Fibroblast of the aortic adventitia (primary cell): ENCODE results near the gene EIF3I. TPM values are rescaled to one million over a fixed set of nuclear protein-coding genes. Genes with fewer than 3 reads are reported as not detected.

Experiments used
- DNase-seq: peaks from one replicate; pipeline ENCODE4 v3.0.0-alpha.2; 2010; ENCODE audit warnings: low read depth
- H3K4me3 ChIP-seq: 2 replicates; pipeline ENCODE4 v1.5.1; 2011; ENCODE audit warnings: low read depth, mild to moderate bottlenecking, control low read depth, low read length, moderate library complexity
- total RNA-seq: library from RNA; depleted of rRNA; stranded (reverse); fragments of >200 nt; gene quantifications from 2 replicates; pipeline ENCODE4 v1.2.3, GENCODE V29; 2012; ENCODE audit warnings: low replicate concordance
- TF ChIP-seq, protein P1 (sequence below): IDR thresholded peaks from 2 replicates; pipeline ENCODE4 v1.5.1; 2011; ENCODE audit warnings: mild to moderate bottlenecking, low read length, control low read depth, inconsistent platforms; ENCODE audit not compliant: insufficient read depth

The EIF3I gene
- total RNA-seq, 1 donor: 284 TPM

DNA sequence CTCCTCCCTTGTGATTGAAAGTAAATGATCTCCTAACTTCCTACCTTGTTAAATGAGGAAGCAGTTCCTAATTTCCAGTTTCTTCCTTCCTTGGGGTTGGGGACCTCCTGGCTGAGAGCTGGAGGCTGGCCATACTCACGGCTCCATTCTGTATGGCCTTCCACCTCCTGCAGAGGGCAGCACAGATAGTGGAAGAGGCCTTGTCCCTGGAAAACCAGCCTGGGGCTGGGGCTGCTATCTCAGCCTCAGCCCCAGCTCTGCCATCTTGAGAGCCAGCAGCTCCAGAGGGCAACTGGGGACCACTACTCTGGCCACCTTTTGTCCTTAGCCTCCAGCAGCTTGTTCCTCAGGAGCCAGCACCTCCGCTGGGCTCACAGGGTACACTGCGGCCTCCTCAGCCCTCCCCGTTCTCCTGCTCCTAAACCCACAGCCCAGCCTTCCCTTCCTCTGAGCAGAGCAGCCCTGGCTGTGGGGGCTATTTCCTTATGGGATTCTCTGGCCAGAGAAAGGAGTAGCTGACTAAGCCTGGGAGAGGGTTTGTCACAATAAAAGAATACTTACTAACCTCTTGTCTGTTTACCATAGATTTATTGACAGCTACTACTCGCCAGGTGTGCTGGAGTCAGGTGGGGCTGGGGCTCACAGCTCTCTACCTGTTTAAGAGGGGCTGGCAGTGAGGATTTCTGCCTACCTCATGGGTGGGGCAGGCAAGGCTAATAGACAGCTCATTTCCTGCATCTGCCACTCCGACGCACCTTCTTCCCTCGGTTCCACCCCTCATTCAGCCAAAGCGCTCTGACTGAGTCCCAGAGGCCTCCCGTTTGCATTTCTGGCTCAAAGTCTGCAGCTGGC is 6.4 kb upstream of the EIF3I start:
- DNase-seq: peak; percentile 68
- H3K4me3 ChIP-seq: no peak overlapping the region
- TF ChIP-seq, protein P1, sequence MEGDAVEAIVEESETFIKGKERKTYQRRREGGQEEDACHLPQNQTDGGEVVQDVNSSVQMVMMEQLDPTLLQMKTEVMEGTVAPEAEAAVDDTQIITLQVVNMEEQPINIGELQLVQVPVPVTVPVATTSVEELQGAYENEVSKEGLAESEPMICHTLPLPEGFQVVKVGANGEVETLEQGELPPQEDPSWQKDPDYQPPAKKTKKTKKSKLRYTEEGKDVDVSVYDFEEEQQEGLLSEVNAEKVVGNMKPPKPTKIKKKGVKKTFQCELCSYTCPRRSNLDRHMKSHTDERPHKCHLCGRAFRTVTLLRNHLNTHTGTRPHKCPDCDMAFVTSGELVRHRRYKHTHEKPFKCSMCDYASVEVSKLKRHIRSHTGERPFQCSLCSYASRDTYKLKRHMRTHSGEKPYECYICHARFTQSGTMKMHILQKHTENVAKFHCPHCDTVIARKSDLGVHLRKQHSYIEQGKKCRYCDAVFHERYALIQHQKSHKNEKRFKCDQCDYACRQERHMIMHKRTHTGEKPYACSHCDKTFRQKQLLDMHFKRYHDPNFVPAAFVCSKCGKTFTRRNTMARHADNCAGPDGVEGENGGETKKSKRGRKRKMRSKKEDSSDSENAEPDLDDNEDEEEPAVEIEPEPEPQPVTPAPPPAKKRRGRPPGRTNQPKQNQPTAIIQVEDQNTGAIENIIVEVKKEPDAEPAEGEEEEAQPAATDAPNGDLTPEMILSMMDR: peak; percentile 88

DNA sequence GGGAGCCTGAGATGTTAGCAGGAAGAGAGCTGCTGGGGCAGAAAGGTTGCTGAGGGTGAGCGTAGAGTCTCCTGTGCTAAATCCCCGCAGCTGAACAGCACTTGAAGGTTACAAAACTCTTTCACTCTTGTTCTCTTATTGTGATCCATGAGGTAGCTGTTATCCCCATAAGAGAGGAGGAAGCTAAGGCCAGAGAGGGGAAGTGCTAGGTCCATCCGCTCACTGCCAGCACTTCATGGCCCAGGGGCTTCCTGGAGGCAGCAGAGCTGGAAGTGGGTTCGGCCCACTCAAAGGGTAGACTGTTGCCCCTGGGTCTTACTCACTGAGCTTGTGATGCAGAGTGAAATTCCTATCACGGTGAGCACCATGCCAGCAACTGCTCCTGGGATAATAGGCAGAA is 5.6 kb upstream of the EIF3I start:
- TF ChIP-seq, protein P1: no peak
- no peak overlapping the region for H3K4me3 ChIP-seq
- DNase-seq: no peak

DNA sequence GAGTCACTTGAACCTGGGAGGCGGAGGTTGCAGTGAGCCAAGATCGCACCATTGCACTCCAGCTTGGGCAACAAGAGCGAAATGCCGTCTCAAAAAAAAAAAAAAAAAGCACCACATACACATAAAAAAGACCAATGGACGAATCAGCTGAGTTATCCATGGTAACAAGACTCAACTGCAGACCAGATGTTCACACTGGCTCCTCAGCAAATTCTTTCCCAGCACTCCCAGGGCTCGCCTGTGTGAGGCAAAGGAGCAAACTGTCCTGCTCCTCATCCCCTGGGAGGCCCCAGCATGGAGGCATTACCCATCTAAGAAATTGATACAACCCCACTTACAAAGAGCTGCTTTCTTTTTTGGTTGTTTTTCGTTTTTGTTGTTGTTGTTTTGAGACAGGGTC is 3.2 kb upstream of the EIF3I start:
- TF ChIP-seq, protein P1: no peak
- DNase-seq: no peak
- no peak overlapping the region for H3K4me3 ChIP-seq

DNA sequence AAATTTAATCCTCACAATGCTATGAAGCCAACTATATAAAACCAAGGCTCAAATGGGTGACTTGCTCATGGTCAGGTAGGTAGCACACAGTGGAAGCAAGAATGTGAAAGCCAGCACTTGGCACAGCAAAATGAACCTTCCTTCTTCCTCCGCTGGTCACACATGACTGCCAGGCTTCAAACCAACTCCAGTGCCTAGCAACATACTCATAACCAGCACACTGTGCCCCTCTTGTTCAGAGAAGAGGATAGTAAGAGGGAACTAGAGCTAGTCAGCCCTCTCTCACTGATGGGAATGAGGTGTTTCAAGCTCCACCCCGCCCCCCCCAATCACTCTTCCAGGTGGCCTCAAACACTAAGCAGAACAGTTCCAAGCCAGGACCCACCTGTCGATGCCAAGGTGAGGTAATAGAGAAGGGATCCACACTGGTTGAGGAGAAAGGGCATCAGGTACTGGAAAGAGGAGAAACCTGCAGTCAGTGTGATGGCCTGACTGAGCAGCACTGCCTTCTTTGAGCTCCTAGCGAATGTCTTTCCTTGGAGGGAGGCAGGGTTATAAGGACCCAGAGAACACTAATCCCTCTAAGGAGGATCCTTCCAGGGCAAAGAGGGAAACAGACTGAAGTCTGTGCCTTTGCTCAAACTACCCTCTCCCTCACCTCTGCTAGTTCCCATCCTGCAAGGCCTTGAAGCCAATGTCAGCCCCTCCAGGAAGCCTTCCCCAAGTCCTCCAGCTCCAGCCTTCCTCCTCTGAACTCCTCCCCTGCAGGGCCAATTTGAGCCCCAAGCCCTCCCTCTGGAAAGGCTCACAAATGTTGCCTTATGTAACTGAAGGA is 1.2 kb upstream of the EIF3I start:
- DNase-seq: no peak
- H3K4me3 ChIP-seq: peak overlapping the region; percentile 93
- TF ChIP-seq, protein P1: no peak

DNA sequence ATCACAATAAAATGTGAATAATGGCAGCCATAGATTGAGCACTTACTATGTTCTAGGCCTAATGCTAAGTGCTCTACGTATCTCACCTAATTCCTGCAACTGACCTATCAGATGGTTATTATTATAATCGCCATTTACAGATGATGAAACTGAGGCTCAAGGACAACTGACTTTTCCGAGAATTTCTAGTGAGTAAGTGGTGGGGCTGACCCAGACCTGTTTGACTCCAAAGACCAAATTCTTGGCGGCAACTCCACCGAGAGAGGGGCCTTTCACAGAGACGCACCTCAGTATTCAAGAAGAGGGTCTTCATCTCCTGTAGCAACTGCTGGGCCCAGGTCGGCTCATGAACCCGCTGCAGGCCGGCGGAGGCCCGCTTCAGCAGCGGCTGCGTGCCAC is 627 bp upstream of the EIF3I start:
- TF ChIP-seq, protein P1: no peak
- H3K4me3 ChIP-seq: peak overlapping the region; percentile 93
- DNase-seq: peak; percentile 42

DNA sequence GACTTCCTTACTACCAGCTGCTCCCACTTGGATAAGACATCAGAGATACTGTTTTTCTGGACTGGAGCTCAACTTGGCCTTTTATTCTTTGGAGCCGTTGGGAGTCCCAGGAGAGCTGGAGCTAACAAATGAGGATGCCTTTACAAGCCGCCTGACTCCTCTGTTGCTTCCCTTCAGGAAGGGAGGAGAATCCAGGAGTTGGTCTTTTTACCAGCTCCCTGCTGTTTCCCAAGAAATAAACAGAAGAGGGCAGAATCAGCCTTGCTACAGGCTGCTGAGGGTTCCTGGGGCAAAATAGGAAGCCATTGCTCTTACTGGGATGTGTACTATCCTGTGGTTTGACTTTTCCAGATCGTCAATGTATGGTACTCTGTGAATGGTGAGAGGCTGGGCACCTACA is 1.5 kb downstream of the EIF3I start:
- TF ChIP-seq, protein P1: no peak
- peak overlapping the region; percentile 35 for H3K4me3 ChIP-seq
- DNase-seq: peak; percentile 41
